GM12878 (cell line): ENCODE data around the gene WEE2. TPM values are rescaled to one million over a fixed set of nuclear protein-coding genes. Genes with fewer than 3 reads are reported as not detected.
A peak's percentile ranks its signal among the peaks of the same experiment; 100 is the strongest.

Source experiments
- ATAC-seq: fragments of 200-7000 bp; cut with Tn5 transposase; 3 replicates; pipeline ENCODE4 v1.9.1; 2020; ENCODE audit warnings: mild to moderate bottlenecking, moderate library complexity
- BruUV-seq: library from RNA; stranded (reverse); fragments of 400-500 nt; replicated peaks from 2 replicates; lab custom pipeline; 2021; lab: Mats Ljungman, UMichigan
- CTCF ChIA-PET: fragments of 300-600 bp; sonication (Branson Sonifier 250); formaldehyde crosslinking; extraction: SDS; loops from one replicate; lab custom pipeline; 2021; ENCODE audit warnings: inconsistent platforms; lab: Yijun Ruan, JAX
- POLR2A ChIA-PET: fragments of 350-600 bp; formaldehyde crosslinking; extraction: SDS; loops from one replicate; lab custom pipeline; 2021; ENCODE audit warnings: inconsistent platforms; lab: Charles Lee
- RAD21 ChIA-PET: fragments of 300-600 bp; sonication (Branson Sonifier 250); formaldehyde crosslinking; loops from one replicate; lab custom pipeline; 2023; ENCODE audit warnings: antibody characterized with exemption; ENCODE audit not compliant: unreplicated experiment; lab: Charles Lee
- SMC1A ChIA-PET: fragments of 300-600 bp; sonication (Branson Sonifier 250); formaldehyde crosslinking; loops from one replicate; lab custom pipeline; 2023; ENCODE audit not compliant: unreplicated experiment, uncharacterized antibody; lab: Charles Lee
- DNase-seq: peaks from one replicate; pipeline ENCODE4 v3.0.0-alpha.2; 2011; ENCODE audit warnings: low read depth, low spot score
- FAIRE-seq: peaks from 3 replicates; lab custom pipeline; 2011; peaks lifted over from hg19 to GRCh38; lab: Jason Lieb, UNC
- H2AFZ ChIP-seq: 2 replicates; pipeline ENCODE4 v1.6.0; 2011; ENCODE audit warnings: low read depth, low read length, control low read depth; ENCODE audit not compliant: control insufficient read depth
- H3K27ac ChIP-seq: 2 replicates; pipeline ENCODE4 v1.5.1; 2011; ENCODE audit warnings: control low read depth; ENCODE audit not compliant: control insufficient read depth, insufficient read depth
- H3K27me3 ChIP-seq, 2 experiments: replicated peaks in 1 of 2; 2 replicates each; pipeline versions ENCODE4 v1.6.0 to v1.6.1; 2011; ENCODE audit warnings: low read length in 1 of 2; ENCODE audit not compliant: control insufficient read depth in 2 of 2, insufficient read depth in 2 of 2
- H3K36me3 ChIP-seq, 2 experiments: 2 replicates each; pipeline ENCODE4 v1.5.1; 2011; ENCODE audit warnings: low read length in 1 of 2; ENCODE audit not compliant: control insufficient read depth in 2 of 2, insufficient read depth in 2 of 2
- H3K4me1 ChIP-seq: 2 replicates; pipeline ENCODE4 v1.6.1; 2011; ENCODE audit warnings: mild to moderate bottlenecking, low read length, moderate library complexity, mixed read lengths; ENCODE audit not compliant: control insufficient read depth, insufficient read depth
- H3K4me2 ChIP-seq: 2 replicates; pipeline ENCODE4 v1.6.0; 2011; ENCODE audit warnings: control low read depth; ENCODE audit not compliant: control insufficient read depth, insufficient read depth
- H3K4me3 ChIP-seq: fragments of 200-600 bp; sonication (generic); 2 replicates; pipeline ENCODE4 v1.5.1; 2016
- H3K79me2 ChIP-seq: 2 replicates; pipeline ENCODE4 v1.6.0; 2011; ENCODE audit warnings: low read length; ENCODE audit not compliant: control insufficient read depth, insufficient read depth
- H3K9ac ChIP-seq: 2 replicates; pipeline ENCODE4 v1.8.0; 2011; ENCODE audit warnings: low read length, control low read depth, mixed read lengths; ENCODE audit not compliant: control insufficient read depth, insufficient read depth
- H3K9me3 ChIP-seq: replicated peaks from 3 replicates; pipeline ENCODE4 v1.5.1; 2011; ENCODE audit warnings: mild to moderate bottlenecking, low read length; ENCODE audit not compliant: control insufficient read depth, insufficient read depth
- H4K20me1 ChIP-seq: 2 replicates; pipeline ENCODE4 v1.6.0; 2011; ENCODE audit not compliant: control insufficient read depth, insufficient read depth
- ATF7 ChIP-seq: fragments of 450-650 bp; IDR thresholded peaks from 2 replicates; pipeline ENCODE4 v1.6.1; 2016; ENCODE audit warnings: low read depth, mild to moderate bottlenecking
- JUNB ChIP-seq: IDR thresholded peaks from 2 replicates; pipeline ENCODE4 v1.6.1; 2016; ENCODE audit warnings: antibody characterized with exemption, mild to moderate bottlenecking
- PML ChIP-seq: IDR thresholded peaks from 2 replicates; pipeline ENCODE4 v1.6.1; 2012; ENCODE audit warnings: low read length, inconsistent platforms
- ZZZ3 ChIP-seq: IDR thresholded peaks from 2 replicates; pipeline ENCODE4 v1.6.1; 2011; ENCODE audit warnings: low read depth; ENCODE audit not compliant: control insufficient read depth, insufficient read length
- whole genome bisulfite sequencing: methylation state at CpG from one replicate; pipeline ENCODE4 v1.1.6; 2016; ENCODE audit warnings: low lambda C conversion rate; ENCODE audit not compliant: insufficient replicate concordance, insufficient coverage; ENCODE audit errors: missing lambda C conversion rate; 5-methylcytosine and 5-hydroxymethylcytosine counted together
- in situ Hi-C: fragments of 300-500 bp; cut with MboI; formaldehyde crosslinking; loops from 9 replicates; pipeline ENCODE4 v1.14.3; 2018; ENCODE audit warnings: mixed read lengths
- intact Hi-C: fragments of 100-400 bp; cut with micrococcal nuclease; formaldehyde crosslinking; loops from one replicate; pipeline ENCODE4 v1.14.2; 2022; ENCODE audit not compliant: unreplicated experiment
- polyA plus RNA-seq, 11 experiments: library from polyadenylated mRNA; depleted of rRNA in 4 of 11; unstranded in 6 of 11; stranded (reverse) in 5 of 11; fragments of >200 nt; fragmentation: Nextera tagmentation in 4 of 11; fragmentation: Illumina TruSeq in 1 of 11; extraction: Ambion mirVana in 4 of 11; extraction: Trizol in 1 of 11; gene quantifications; 1 replicate in 1 of 11; 2 replicates in 10 of 11; pipeline versions ENCODE4 v1.2.1 to v1.2.3, GENCODE V29; 2011 to 2016; ENCODE audit warnings: inconsistent platforms in 2 of 11, missing spikeins in 2 of 11, low read depth in 1 of 11
- total RNA-seq, 4 experiments: library from RNA; depleted of rRNA in 3 of 4; stranded (reverse); fragments of >200 nt in 3 of 4; fragmentation: Illumina TruSeq in 1 of 4; extraction: Trizol in 1 of 4; gene quantifications; 2 replicates each; pipeline versions ENCODE4 v1.2.1 to v1.2.3, GENCODE V29; 2013 to 2021
- TF ChIP-seq, protein P1 (sequence below), 3 experiments: IDR thresholded peaks in 2 of 3; conservative IDR thresholded peaks in 1 of 3; 2 replicates each; pipeline ENCODE4 v1.5.1; 2011; ENCODE audit warnings: low read depth in 3 of 3, low read length in 3 of 3, mild to moderate bottlenecking in 3 of 3, control low read depth in 2 of 3, moderate library complexity in 2 of 3, inconsistent platforms in 1 of 3, mixed read lengths in 1 of 3; ENCODE audit not compliant: control insufficient read depth in 2 of 3, insufficient read depth in 1 of 3; ENCODE audit errors: extremely low read depth in 1 of 3

The WEE2 gene
- total and polyA plus RNA-seq, 10 of the 15 experiments (the other 5 are each of a cell fraction or from before 2014, with no cell fraction given), result 0.02 to 0.03 (median 0.03) TPM; not detected in 7

DNA sequence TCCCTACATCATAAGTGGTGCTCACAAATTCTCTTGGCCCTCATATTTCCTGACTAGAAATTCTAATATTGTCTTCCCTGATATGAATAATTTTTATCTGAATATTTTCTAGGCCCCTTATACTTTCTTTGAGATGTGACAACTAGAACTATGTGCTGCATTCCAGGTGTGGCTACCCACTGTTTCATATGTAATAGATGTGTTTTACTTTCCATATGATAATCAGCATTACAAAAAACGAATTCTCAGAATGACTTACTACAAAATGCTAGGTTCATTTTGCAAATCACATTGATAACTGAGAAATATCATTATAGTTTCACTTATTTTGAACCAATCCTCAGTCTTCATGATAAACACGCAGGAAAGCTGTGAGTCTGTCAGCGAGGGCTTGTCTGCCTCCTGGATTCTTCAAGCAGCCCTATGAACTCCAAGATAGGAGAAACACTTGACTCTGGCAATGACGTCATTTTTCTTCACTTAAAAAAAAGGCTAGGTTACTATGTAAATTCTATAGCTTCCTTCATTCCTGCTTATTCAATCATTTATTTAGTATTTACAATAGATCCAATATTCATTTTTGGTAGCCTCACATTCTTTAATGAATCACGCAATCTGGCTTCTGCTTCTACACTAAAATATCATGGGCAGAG lies 4.6 kb downstream of the WEE2 start:
- no peaks in the 10 kb centered on the region for H3K79me2 ChIP-seq
- H3K9me3 ChIP-seq, result no peaks in the 10 kb centered on the region
- ChIA-PET RAD21 (no interaction called here), CTCF (interaction anchor here (0.7 to 1.1 kb wide), 2 partner anchors 10 to 25 kb away, joined by 3 read pairs; partner anchors contain the start of gene SSBP1), SMC1A (interaction anchor here (1.4 to 1.5 kb wide), 2 partner anchors 37 to 38 kb away, joined by 3 to 4 read pairs; no protein-coding TSS in a partner anchor), POLR2A (interaction anchor here (0.6 kb wide), 1 partner anchor 25 kb away, joined by 3 read pairs; no protein-coding TSS in a partner anchor)
- TF ChIP-seq ZZZ3 (no peak), JUNB (peak; percentile 65), ATF7 (0 out of 2 replicates have a peak, but pooled peaks have one; percentile 42), PML (no peak)
- TF ChIP-seq, protein P1, sequence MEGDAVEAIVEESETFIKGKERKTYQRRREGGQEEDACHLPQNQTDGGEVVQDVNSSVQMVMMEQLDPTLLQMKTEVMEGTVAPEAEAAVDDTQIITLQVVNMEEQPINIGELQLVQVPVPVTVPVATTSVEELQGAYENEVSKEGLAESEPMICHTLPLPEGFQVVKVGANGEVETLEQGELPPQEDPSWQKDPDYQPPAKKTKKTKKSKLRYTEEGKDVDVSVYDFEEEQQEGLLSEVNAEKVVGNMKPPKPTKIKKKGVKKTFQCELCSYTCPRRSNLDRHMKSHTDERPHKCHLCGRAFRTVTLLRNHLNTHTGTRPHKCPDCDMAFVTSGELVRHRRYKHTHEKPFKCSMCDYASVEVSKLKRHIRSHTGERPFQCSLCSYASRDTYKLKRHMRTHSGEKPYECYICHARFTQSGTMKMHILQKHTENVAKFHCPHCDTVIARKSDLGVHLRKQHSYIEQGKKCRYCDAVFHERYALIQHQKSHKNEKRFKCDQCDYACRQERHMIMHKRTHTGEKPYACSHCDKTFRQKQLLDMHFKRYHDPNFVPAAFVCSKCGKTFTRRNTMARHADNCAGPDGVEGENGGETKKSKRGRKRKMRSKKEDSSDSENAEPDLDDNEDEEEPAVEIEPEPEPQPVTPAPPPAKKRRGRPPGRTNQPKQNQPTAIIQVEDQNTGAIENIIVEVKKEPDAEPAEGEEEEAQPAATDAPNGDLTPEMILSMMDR (IDR thresholded peaks at IDR 0.05 in 2 of 3, conservative IDR thresholded peaks at IDR 0.05 in 1 of 3; ENCODE audit: control insufficient read depth in 2 of 3, extremely low read depth in 1 of 3, insufficient read depth in 1 of 3, low read depth in 3 of 3, low read length in 3 of 3), result no peak
- H3K27me3 ChIP-seq, result no peaks in the 10 kb centered on the region; a peak in 1 of 4 replicates
- no peak overlapping the region for H2AFZ ChIP-seq
- no peaks in the 10 kb centered on the region for H3K4me1 ChIP-seq
- intact Hi-C loops (no loop called here), in situ Hi-C loops (no loop called here)
- H3K4me3 ChIP-seq, result no peak overlapping the region
- no TSS peak for BruUV-seq
- ATAC-seq (peak; percentile 27; the same call in 1 of the 3 replicates), DNase-seq (no peak), FAIRE-seq (no peak)
- no peak overlapping the region for H3K4me2 ChIP-seq
- H3K27ac ChIP-seq, result no peak overlapping the region
- H3K36me3 ChIP-seq, result no peaks in the 10 kb centered on the region
- no peaks in the 10 kb centered on the region for H4K20me1 ChIP-seq
- no peak overlapping the region for H3K9ac ChIP-seq
- WGBS, result 71% methylated on average over 5 of the region's 5 CpGs
